Dermis blood vessel endothelial cell (primary cell): Measurements from ENCODE around the gene JMJD7. TPM values are rescaled to one million over a fixed set of nuclear protein-coding genes. Genes with fewer than 3 reads are reported as not detected.
"Not testable (repeated sequence)": the region's sequence is repeated elsewhere in the genome, so short reads cannot be mapped to it uniquely, and the experiment has no call there.

Source experiments
- DNase-seq: peaks from one replicate; pipeline ENCODE4 v3.0.0; 2010
- total RNA-seq: library from RNA; depleted of rRNA; stranded (reverse); fragments of >200 nt; gene quantifications from 2 replicates; pipeline ENCODE4 v1.2.3, GENCODE V29; 2014

JMJD7 gene
- total RNA-seq, 1 donor from 2014 or later = 4.1 TPM

- no peak for DNase-seq
These were observed 4.9 kb upstream of the JMJD7 start for GRCh38 chr15:41822957-41823356.

GRCh38 chr15:41823502-41823901, 4.4 kb upstream of the JMJD7 start:
- no peak for DNase-seq

GRCh38 chr15:41824062-41824745, 3.7 kb upstream of the JMJD7 start:
- DNase-seq = no peak

- no peak for DNase-seq
These were observed 2.7 kb upstream of the JMJD7 start for GRCh38 chr15:41825145-41825544.

- DNase-seq = no peak
These were observed 2.0 kb upstream of the JMJD7 start for GRCh38 chr15:41825572-41826535.

- DNase-seq = peak; percentile 11
These were observed 507 bp upstream of the JMJD7 start for GRCh38 chr15:41827290-41827879.

GRCh38 chr15:41828807-41829141, 882 bp downstream of the JMJD7 start:
- peak; percentile 23 for DNase-seq

GRCh38 chr15:41829959-41830646, 2.2 kb downstream of the JMJD7 start:
- no peak for DNase-seq

- not testable (repeated sequence) for DNase-seq
These were observed 3.4 kb downstream of the JMJD7 start for GRCh38 chr15:41831291-41831690.

GRCh38 chr15:41832208-41832607, 4.3 kb downstream of the JMJD7 start:
- DNase-seq = no peak

- peak; percentile 29 for DNase-seq
These were observed 5.0 kb downstream of the JMJD7 start for GRCh38 chr15:41832875-41833274.

- DNase-seq = no peak
These were observed 6.2 kb downstream of the JMJD7 start for GRCh38 chr15:41834096-41834495.

GRCh38 chr15:41836073-41836472, 8.2 kb downstream of the JMJD7 start:
- DNase-seq = no peak

- no peak for DNase-seq
These were observed 9.0 kb downstream of the JMJD7 start for GRCh38 chr15:41836713-41837454.

- no peak for DNase-seq
These were observed 10.6 kb downstream of the JMJD7 start, which contains the start of gene PLA2G4B for GRCh38 chr15:41838400-41838897. TSS of gene PLA2G4B (plus strand) at chr15:41838847. CDS start at chr15:41838914, 67 bp downstream.

GRCh38 chr15:41839781-41840491, 12.0 kb downstream of the JMJD7 start:
- DNase-seq = no peak

- no peak for DNase-seq
These were observed 12.8 kb downstream of the JMJD7 start for GRCh38 chr15:41840673-41841072.

GRCh38 chr15:41841131-41841530, 13.2 kb downstream of the JMJD7 start:
- DNase-seq = no peak

- no peak for DNase-seq
These were observed 14.3 kb downstream of the JMJD7 start for GRCh38 chr15:41842229-41842628.

GRCh38 chr15:41843571-41843970, 15.7 kb downstream of the JMJD7 start:
- no peak for DNase-seq

GRCh38 chr15:41844814-41845213, 16.9 kb downstream of the JMJD7 start:
- no peak for DNase-seq
